OCI-LY3 (cell line): ENCODE data around the gene MAP3K15.
"Not testable (repeated sequence)": the region's sequence is repeated elsewhere in the genome, so short reads cannot be mapped to it uniquely, and the experiment has no call there.

ENCODE experiments used
- H2AFZ ChIP-seq: fragments of 200-600, 300-600 bp; shearing (Covaris generic); 2 replicates; pipeline ENCODE4 v1.6.0; 2014; ENCODE audit warnings: antibody characterized with exemption, low read depth, low read length
- H3K27ac ChIP-seq: fragments of 200-600, 300-600 bp; sonication (generic); 2 replicates; pipeline ENCODE4 v1.5.1; 2014; ENCODE audit warnings: mild to moderate bottlenecking, low read length, moderate library complexity, mixed read lengths
- H3K27me3 ChIP-seq: fragments of 200-600, 300-600 bp; sonication (generic); 2 replicates; pipeline ENCODE4 v1.6.1; 2014; ENCODE audit warnings: low read depth, low read length, mixed read lengths
- H3K36me3 ChIP-seq: fragments of 200-600, 300-600 bp; sonication (generic); replicated peaks from 2 replicates; pipeline ENCODE3; 2014; ENCODE audit warnings: low read depth, low read length, mixed read lengths
- H3K4me1 ChIP-seq: fragments of 300-600, 200-600 bp; sonication (generic); 2 replicates; pipeline ENCODE4 v1.6.1; 2014; ENCODE audit warnings: low read length, mixed read lengths
- H3K4me2 ChIP-seq: fragments of 200-600, 300-600 bp; sonication (generic); 2 replicates; pipeline ENCODE4 v1.6.1; 2014; ENCODE audit warnings: low read length, mixed read lengths
- H3K4me3 ChIP-seq: fragments of 300-600, 200-600 bp; sonication (generic); 2 replicates; pipeline ENCODE4 v1.5.1; 2014; ENCODE audit warnings: antibody characterized with exemption, mild to moderate bottlenecking, low read length, moderate library complexity
- H3K79me2 ChIP-seq: fragments of 300-600, 200-600 bp; shearing (Covaris generic); 2 replicates; pipeline ENCODE4 v1.6.1; 2014; ENCODE audit warnings: mild to moderate bottlenecking, low read length, mixed read lengths
- H3K9ac ChIP-seq: fragments of 300-600, 200-600 bp; shearing (Covaris generic); 2 replicates; pipeline ENCODE4 v1.6.0; 2014; ENCODE audit warnings: mild to moderate bottlenecking, low read length, moderate library complexity
- H3K9me3 ChIP-seq: fragments of 200-600, 300-600 bp; shearing (Covaris generic); 2 replicates; pipeline ENCODE4 v1.6.1; 2014; ENCODE audit warnings: low read length, mixed read lengths; ENCODE audit not compliant: insufficient read depth
- H4K20me1 ChIP-seq: fragments of 200-600, 300-600 bp; sonication (generic); 2 replicates; pipeline ENCODE4 v1.6.1; 2016; ENCODE audit warnings: low read length, mixed read lengths; ENCODE audit not compliant: insufficient read depth
- CTCF ChIP-seq: fragments of 200-600, 300-600 bp; sonication (generic); IDR thresholded peaks from 2 replicates; pipeline ENCODE4 v1.5.1; 2014; ENCODE audit warnings: antibody characterized with exemption, low read length, low read depth
- EZH2phosphoT487 ChIP-seq: fragments of 200-600 bp; shearing (Covaris generic); IDR thresholded peaks from 2 replicates; pipeline ENCODE4 v1.6.1; 2018; ENCODE audit warnings: antibody characterized with exemption, mixed run types, low read depth

Gene MAP3K15

GRCh38 chrX:19487520-19488200 is 27.6 kb downstream of the MAP3K15 start:
- no peak overlapping the region for H3K4me2 ChIP-seq
- H3K9ac ChIP-seq: no peak overlapping the region

GRCh38 chrX:19479458-19479857 is 35.9 kb downstream of the MAP3K15 start:
- H3K9me3 ChIP-seq: no peaks in the 10 kb centered on the region
- no peaks in the 10 kb centered on the region for H3K36me3 ChIP-seq
- no peaks in the 10 kb centered on the region for H3K27me3 ChIP-seq
- H3K27ac ChIP-seq: no peak overlapping the region
- H3K4me1 ChIP-seq: no peaks in the 10 kb centered on the region
- H4K20me1 ChIP-seq: no peaks in the 10 kb centered on the region
- no peak overlapping the region for H3K9ac ChIP-seq
- H2AFZ ChIP-seq: no peak overlapping the region
- H3K4me3 ChIP-seq: no peak overlapping the region
- H3K4me2 ChIP-seq: no peak overlapping the region
- H3K79me2 ChIP-seq: no peaks in the 10 kb centered on the region
- TF ChIP-seq EZH2phosphoT487: no peak
- no peak for TF ChIP-seq CTCF

More at GRCh38 chrX:19487520-19488200, 27.6 kb downstream of the MAP3K15 start:
- no peaks in the 10 kb centered on the region for H3K9me3 ChIP-seq
- H3K79me2 ChIP-seq: no peaks in the 10 kb centered on the region
- H3K36me3 ChIP-seq: no peaks in the 10 kb centered on the region
- no peak overlapping the region for H3K27ac ChIP-seq
- H3K4me1 ChIP-seq: no peaks in the 10 kb centered on the region
- H4K20me1 ChIP-seq: no peaks in the 10 kb centered on the region
- no peak overlapping the region for H3K4me3 ChIP-seq
- no peak overlapping the region for H2AFZ ChIP-seq
- no peak for TF ChIP-seq CTCF
- no peak for TF ChIP-seq EZH2phosphoT487
- no peaks in the 10 kb centered on the region for H3K27me3 ChIP-seq

- not testable (repeated sequence) for H3K79me2 ChIP-seq, H2AFZ ChIP-seq, H3K9me3 ChIP-seq, H3K36me3 ChIP-seq, H3K27ac ChIP-seq, H3K9ac ChIP-seq, H3K4me2 ChIP-seq, H4K20me1 ChIP-seq, H3K27me3 ChIP-seq, H3K4me3 ChIP-seq, H3K4me1 ChIP-seq
Observed at GRCh38 chrX:19468383-19468782, 46.9 kb downstream of the MAP3K15 start.

GRCh38 chrX:19462879-19463278 is 52.4 kb downstream of the MAP3K15 start:
- no peak for TF ChIP-seq EZH2phosphoT487
- no peak for TF ChIP-seq CTCF

More at GRCh38 chrX:19462879-19463278, 52.4 kb downstream of the MAP3K15 start:
- no peak overlapping the region for H3K4me3 ChIP-seq
- H3K9me3 ChIP-seq: no peaks in the 10 kb centered on the region
- H3K4me2 ChIP-seq: no peak overlapping the region
- no peak overlapping the region for H3K27ac ChIP-seq
- H2AFZ ChIP-seq: no peak overlapping the region
- H3K27me3 ChIP-seq: peaks cover 8% of the 10 kb centered on the region; the same call in 1 of the 2 replicates
- H4K20me1 ChIP-seq: no peaks in the 10 kb centered on the region
- no peaks in the 10 kb centered on the region for H3K4me1 ChIP-seq
- H3K9ac ChIP-seq: no peak overlapping the region
- no peaks in the 10 kb centered on the region for H3K79me2 ChIP-seq
- no peaks in the 10 kb centered on the region for H3K36me3 ChIP-seq
